ENCODE measurements around the gene SESN1.

Gene SESN1

DNA sequence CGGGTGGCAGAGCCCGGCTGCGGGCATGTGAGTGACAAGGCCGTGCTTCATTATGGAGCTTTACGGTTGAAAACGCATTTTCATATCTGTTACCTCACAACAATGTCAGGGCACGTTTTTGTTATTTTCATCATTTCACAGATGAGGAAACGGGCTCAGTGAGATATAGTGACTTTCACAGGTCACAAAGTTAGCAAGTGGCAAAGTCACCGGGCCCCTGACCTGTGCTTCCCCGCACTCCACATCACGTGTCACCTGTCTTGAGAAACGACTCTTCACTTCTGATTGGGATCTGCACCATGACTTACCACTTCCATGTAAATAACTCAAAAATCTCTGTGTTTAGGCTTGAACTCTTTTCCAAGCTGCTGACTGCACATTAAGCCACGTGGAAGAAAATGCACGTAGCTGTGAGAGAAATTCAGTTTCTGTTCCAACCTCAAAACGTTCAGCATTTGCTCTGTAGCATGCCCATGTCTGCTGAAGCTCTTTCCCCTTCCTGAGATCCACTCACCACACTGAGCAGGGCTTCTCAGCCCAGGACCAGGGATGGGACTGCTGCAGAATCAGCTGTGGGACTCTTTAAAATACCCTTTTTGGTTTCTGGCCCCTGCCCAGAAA lies 139.2 kb downstream of the SESN1 start:
- no peak for DNase-seq

DNA sequence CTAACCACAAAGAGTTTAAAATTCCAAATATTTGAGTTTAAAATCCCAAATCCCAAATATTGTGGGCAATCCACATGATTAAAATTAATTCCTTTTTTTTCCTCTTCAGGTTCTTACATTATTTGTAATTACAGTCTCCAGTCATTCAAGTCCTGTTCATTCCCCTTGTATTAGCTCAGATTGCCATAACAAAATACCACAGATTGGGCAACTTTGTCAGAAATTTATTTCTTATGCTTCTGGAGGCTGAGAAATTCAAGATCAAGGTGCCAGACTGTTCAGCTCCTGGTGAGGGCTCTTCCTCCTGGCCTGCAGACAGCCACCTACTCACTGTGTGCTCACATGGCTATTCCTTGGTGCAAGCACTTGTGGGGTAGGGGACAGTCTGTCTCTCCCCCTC lies 141.0 kb downstream of the SESN1 start:
- DNase-seq: no peak

DNA sequence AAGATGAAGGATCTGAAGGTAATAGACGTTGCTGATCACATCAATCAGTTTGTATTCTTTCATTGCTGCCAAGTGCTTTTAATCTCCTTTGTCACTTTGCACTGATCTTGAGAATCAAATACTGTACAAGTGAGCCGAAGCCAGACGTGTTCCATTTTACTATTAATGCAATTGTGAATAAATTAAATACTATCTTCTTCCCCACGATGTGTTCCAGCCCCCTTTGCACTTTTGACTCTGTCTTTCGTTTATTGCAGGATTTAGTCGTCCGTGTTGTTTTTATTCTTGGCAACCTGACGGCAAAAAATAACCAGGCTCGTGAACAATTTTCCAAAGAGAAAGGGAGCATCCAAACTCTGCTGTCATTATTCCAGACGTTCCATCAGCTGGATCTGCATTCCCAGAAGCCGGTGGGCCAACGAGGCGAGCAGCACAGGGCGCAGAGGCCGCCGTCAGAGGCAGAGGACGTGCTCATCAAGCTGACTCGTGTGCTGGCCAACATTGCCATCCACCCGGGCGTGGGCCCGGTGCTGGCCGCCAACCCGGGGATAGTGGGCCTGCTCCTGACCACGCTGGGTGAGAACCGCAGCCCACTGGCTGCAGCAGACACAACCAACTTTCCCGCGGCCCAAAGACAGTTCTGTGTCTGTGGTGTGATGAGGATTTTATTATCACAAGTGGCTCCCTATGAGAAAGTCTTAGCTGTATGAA lies 141.7 kb downstream of the SESN1 start:
- no peak for DNase-seq

- DNase-seq: no peak
Measured at GRCh38 chr6:108951351-108951953, 143.2 kb downstream of the SESN1 start.

- DNase-seq: no peak
Measured at GRCh38 chr6:108948181-108948661, 146.4 kb downstream of the SESN1 start.

DNA sequence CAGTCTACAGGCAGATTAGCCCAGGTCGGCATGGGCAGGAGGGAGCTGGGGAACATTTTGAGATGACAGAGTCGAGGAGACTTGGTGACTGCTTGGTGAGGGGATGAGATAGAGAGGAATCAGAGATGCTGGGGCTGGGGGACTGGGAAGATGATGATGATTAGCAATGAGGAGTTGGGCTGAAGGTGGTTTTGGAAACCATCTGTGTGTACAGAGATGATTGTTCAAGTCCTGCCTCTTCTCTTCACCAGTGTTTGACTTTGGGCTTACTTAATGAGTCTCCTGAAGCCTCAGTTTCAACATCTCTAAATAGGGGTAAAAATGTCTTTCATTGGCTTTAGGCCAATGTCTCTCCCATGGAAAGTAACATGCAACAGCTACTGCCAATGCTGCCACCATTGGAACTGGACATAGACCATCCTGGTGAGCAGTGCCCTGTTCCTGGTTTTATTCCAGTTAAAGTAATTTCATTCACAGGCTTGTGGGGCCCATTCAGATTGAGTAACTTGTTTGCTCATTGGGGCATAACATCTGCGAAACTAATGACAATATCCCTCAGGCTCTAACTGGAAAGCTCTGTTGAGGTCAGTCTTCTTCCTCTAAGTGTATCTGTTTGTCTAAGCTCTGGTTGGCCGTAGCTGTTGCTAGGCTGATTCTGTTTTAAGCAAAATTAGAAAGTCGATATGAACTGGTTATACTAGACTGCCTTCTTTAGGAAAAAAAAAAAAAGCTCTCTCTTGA lies 147.4 kb downstream of the SESN1 start:
- no peak for DNase-seq

DNA sequence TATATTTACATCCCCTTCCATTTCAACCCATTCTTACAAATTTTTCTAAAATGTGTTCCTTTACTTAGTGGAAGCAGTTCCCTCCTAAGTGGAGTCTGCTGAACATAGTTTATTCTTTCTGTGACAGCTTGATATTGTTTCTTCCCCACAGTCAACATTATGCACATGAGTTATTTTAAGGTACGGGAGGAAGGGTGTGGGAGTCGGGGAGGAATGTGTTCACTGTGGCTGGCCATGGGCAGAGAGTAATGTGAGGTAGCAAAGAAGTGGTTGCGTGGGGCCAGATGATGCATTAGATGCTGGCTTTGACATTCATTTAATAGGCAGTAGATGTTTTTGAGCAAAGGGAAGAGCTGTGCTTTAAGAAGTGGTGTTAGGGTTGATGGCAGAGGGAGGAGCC lies 148.0 kb downstream of the SESN1 start:
- DNase-seq: no peak

GRCh38 chr6:108945681-108946159 lies 148.9 kb downstream of the SESN1 start:
- DNase-seq: no peak

- DNase-seq: no peak
Measured at GRCh38 chr6:108944707-108945680, 149.7 kb downstream of the SESN1 start.

- DNase-seq: no peak
Measured at GRCh38 chr6:108944071-108944470, 150.6 kb downstream of the SESN1 start.

DNA sequence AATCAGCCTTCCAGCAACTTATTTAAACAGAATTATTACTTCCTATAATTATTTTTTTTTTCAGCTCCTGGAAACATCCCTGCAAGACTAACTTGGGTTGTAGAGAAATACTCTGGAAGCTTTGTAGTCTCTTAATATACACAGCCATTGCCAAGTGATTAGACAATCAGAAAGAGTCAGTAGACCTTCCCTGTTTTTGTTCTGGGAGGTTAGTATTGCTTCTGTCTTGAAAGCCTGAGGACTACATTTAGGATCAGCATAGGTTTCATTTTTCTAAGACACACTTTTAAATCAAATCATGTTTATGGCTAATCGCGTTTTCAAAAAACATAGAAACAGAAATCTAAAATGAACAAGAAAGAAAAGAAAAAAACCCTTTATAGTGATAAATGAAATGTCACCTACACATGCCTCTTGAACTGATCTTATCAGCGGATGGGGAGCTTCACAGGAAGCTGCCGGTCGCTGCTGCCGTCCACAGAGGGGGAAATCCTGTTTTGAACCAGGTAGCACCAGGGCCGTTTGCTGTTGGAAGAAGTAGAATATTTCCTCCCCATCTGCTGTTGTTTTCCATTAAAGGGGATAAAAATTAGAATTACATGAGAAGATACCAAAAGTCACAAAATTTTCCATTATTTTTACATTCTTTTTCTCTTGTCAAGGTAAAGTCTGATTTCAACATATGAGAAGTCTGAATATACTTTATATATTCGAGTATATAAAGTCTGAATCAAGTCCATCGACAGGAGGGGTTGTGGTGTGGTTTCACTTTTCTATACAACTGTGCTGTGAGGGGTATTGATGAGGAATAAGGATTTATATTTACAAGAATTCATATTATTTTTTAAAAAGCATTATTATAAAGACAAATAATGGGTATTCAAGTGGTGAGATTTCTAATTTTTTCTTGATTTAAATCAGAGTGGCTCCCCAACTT lies 151.8 kb downstream of the SESN1 start:
- peak; percentile 51 for DNase-seq

GRCh38 chr6:108941859-108942258 lies 152.8 kb downstream of the SESN1 start:
- no peak for DNase-seq

- no peak for DNase-seq
Measured at GRCh38 chr6:108941281-108941680, 153.4 kb downstream of the SESN1 start.

- no peak for DNase-seq
Measured at GRCh38 chr6:108940741-108941140, 153.9 kb downstream of the SESN1 start.

DNA sequence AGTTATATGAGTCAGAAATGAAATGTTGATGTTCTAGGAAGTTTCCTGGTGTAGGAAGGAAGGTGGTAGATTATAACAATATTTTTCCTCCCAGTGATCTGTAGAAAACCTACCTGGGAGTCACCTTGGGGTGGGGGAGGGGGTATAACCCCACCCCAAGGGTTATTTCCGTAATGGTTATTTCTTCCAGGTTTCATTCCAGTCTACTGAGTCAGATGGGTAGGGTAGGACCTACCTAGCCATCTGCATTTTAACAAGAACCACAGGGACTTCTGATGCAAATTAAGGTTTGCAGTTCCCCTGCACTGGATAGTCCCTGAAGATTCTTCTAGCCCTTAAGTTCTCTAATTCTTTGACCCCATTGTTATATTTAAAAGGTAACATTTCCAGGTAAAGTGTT lies 157.5 kb downstream of the SESN1 start:
- no peak for DNase-seq
